Loucy (cell line): Measurements from ENCODE around the gene PATL1.

ENCODE experiments used
- CTCF ChIP-seq: fragments of 200-600 bp; sonication (generic); conservative IDR thresholded peaks from 2 replicates; pipeline ENCODE4 v1.5.1; 2014; ENCODE audit warnings: mild to moderate bottlenecking, antibody characterized with exemption, low read length
- EZH2phosphoT487 ChIP-seq: fragments of 200-600 bp; IDR thresholded peaks from 2 replicates; pipeline ENCODE4 v1.6.1; 2018; ENCODE audit warnings: antibody characterized with exemption, mild to moderate bottlenecking, moderate library complexity, borderline replicate concordance

DNA sequence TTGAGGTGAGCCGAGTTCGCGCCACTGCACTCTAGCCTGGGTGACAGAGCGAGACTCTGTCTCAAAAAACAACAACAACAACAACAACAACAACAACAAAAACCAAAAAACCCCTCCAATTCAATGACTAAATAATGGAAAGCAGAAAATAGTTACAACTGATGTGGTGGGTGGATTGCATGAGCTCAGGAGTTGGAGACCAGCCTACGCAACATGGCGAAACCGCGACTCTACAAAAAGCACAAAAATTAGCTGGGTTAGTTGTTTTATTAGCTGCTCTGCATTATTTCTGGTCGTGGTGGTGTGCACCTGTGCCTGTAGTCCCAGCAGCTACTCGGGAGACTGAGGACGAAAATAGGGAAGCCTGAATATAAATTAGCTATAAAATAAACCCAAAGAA is 2.6 kb upstream of the PATL1 start:
- no peak for TF ChIP-seq EZH2phosphoT487
- no peak for TF ChIP-seq CTCF
